HL-60 (cell line): ENCODE results near the gene PIGV.
A peak's percentile ranks its signal among the peaks of the same experiment; 100 is the strongest.

ENCODE experiments used
- DNase-seq, 2 experiments: peaks; one replicate each; pipeline ENCODE4 v3.0.0-alpha.2; 2010 to 2020; ENCODE audit warnings: low read depth in 1 of 2, low spot score in 1 of 2
- H3K27ac ChIP-seq: fragments of 250-450 bp; sonication (Bioruptor Pico); replicated peaks from 2 replicates; pipeline ENCODE4 v1.5.1; 2020; ENCODE audit warnings: mild to moderate bottlenecking, moderate library complexity
- H3K27me3 ChIP-seq: fragments of 250-450 bp; sonication (Bioruptor Pico); 2 replicates; pipeline ENCODE4 v1.5.1; 2021; ENCODE audit warnings: mild to moderate bottlenecking, moderate library complexity; ENCODE audit not compliant: insufficient read depth, poor library complexity, severe bottlenecking
- H3K4me3 ChIP-seq: replicated peaks from 2 replicates; pipeline ENCODE4 v1.5.1; 2011; ENCODE audit warnings: mild to moderate bottlenecking, control low read depth, low read length; ENCODE audit not compliant: insufficient read depth
- GABPA ChIP-seq: IDR thresholded peaks from 2 replicates; pipeline ENCODE4 v1.6.1; 2012; ENCODE audit warnings: low read depth
- POLR2AphosphoS5 ChIP-seq: IDR thresholded peaks from 2 replicates; pipeline ENCODE4 v1.6.1; 2012; ENCODE audit warnings: low read depth
- SPI1 ChIP-seq: IDR thresholded peaks from 2 replicates; pipeline ENCODE4 v1.6.1; 2012; ENCODE audit warnings: low read depth, mild to moderate bottlenecking, borderline replicate concordance
- TF ChIP-seq, protein P1 (sequence below): IDR thresholded peaks from one replicate; pipeline ENCODE4 v1.5.1; 2011; ENCODE audit warnings: low read length, control low read depth, inconsistent platforms; ENCODE audit not compliant: insufficient read depth
- TF ChIP-seq, protein P2 (sequence below): IDR thresholded peaks from 2 replicates; pipeline ENCODE4 v1.6.1; 2012; ENCODE audit warnings: low read depth; ENCODE audit not compliant: insufficient replicate concordance

PIGV gene

DNA sequence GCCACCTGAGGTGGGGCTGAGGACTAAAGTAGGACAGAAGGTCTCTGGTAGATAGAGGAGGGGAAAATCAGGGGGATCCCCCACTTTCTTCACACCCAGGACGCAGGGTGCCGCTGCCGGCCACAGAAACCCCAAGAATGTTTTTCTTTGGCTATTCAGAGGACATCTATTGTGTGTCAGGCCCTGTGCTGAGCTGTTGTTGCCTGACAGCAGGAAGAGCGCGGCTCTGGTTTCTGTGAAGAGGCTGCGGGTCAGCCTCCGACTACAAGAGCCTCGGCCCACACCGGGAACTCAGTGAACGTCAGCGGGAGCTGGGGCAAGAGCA lies 407 bp upstream of the PIGV start:
- DNase-seq, result no peak
- Histone ChIP-seq H3K27me3 (no peaks in the 10 kb centered on the region), H3K4me3 (peak overlapping the region; percentile 68), H3K27ac (peak overlapping the region; percentile 100)
- TF ChIP-seq SPI1, result no peak
- TF ChIP-seq, protein P1, sequence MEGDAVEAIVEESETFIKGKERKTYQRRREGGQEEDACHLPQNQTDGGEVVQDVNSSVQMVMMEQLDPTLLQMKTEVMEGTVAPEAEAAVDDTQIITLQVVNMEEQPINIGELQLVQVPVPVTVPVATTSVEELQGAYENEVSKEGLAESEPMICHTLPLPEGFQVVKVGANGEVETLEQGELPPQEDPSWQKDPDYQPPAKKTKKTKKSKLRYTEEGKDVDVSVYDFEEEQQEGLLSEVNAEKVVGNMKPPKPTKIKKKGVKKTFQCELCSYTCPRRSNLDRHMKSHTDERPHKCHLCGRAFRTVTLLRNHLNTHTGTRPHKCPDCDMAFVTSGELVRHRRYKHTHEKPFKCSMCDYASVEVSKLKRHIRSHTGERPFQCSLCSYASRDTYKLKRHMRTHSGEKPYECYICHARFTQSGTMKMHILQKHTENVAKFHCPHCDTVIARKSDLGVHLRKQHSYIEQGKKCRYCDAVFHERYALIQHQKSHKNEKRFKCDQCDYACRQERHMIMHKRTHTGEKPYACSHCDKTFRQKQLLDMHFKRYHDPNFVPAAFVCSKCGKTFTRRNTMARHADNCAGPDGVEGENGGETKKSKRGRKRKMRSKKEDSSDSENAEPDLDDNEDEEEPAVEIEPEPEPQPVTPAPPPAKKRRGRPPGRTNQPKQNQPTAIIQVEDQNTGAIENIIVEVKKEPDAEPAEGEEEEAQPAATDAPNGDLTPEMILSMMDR, result no peak
- TF ChIP-seq GABPA, result no peak
- TF ChIP-seq POLR2AphosphoS5, result no peak
- TF ChIP-seq, protein P2, sequence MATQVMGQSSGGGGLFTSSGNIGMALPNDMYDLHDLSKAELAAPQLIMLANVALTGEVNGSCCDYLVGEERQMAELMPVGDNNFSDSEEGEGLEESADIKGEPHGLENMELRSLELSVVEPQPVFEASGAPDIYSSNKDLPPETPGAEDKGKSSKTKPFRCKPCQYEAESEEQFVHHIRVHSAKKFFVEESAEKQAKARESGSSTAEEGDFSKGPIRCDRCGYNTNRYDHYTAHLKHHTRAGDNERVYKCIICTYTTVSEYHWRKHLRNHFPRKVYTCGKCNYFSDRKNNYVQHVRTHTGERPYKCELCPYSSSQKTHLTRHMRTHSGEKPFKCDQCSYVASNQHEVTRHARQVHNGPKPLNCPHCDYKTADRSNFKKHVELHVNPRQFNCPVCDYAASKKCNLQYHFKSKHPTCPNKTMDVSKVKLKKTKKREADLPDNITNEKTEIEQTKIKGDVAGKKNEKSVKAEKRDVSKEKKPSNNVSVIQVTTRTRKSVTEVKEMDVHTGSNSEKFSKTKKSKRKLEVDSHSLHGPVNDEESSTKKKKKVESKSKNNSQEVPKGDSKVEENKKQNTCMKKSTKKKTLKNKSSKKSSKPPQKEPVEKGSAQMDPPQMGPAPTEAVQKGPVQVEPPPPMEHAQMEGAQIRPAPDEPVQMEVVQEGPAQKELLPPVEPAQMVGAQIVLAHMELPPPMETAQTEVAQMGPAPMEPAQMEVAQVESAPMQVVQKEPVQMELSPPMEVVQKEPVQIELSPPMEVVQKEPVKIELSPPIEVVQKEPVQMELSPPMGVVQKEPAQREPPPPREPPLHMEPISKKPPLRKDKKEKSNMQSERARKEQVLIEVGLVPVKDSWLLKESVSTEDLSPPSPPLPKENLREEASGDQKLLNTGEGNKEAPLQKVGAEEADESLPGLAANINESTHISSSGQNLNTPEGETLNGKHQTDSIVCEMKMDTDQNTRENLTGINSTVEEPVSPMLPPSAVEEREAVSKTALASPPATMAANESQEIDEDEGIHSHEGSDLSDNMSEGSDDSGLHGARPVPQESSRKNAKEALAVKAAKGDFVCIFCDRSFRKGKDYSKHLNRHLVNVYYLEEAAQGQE, result no peak

DNA sequence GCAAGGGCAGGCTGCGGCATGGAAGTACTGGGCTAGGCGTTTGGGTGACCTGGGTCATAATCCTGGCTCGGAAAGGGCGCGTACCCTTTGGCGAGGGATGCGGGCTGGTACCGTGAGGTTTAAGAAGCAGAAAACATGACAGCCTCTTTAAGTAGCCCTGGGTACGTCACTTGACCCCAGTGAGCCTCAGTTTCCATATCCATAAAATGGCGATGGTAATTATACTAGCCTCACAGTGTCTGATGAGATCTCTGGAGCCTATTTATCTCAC lies 700 bp downstream of the PIGV start:
- no peak for TF ChIP-seq SPI1
- TF ChIP-seq, protein P1, result no peak
- TF ChIP-seq POLR2AphosphoS5, result no peak
- TF ChIP-seq GABPA, result no peak
- TF ChIP-seq, protein P2, result no peak
- no peak for DNase-seq
- Histone ChIP-seq H3K4me3 (peak overlapping the region; percentile 68), H3K27ac (peak overlapping the region; percentile 100), H3K27me3 (no peaks in the 10 kb centered on the region)

DNA sequence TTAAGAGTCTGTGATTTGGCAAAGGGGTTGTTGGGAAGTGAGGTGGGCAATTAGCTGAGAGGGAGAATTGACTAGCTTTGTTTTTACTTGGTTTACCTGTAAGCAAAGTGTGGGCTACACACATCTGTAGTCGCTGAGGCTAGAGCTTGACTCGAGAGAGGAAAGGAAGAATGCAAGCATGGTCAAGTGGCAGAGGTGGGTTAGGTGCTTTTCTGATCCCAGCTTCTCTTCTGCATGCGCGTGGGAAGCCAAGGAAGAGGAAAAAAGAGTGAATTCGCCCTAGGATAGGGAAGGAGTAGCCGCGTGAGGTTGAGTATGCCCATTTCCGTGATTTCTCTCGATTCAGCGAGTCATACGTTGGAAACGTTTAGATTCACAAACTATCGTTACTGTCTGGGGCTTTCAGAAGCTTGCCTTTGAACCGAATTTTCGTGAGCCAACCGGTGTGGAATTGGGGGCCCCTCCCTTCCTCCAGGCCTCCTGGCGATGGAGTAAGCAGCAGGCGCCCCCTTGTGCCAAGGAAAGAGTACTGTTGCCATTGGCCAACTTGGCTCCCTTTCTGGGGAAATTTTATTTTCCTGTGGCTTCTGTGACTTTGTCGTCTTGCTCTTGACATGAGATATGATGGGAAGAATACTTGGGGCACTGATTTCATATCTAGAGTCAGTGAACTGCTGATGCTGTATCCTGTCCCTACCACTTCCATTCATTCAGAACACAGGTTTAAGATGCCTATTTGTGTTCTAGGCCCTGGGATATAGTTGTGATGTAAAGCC lies 1.3 kb downstream of the PIGV start:
- Histone ChIP-seq H3K27me3 (no peaks in the 10 kb centered on the region), H3K4me3 (peak overlapping the region; percentile 68), H3K27ac (peak overlapping the region; percentile 100)
- TF ChIP-seq, protein P2, result no peak
- TF ChIP-seq GABPA, result no peak
- TF ChIP-seq, protein P1, result peak; percentile 80
- no peak for TF ChIP-seq SPI1
- peak; percentile 62 to 92 for DNase-seq
